ENCODE data around the gene RUNX3.

The RUNX3 gene

DNA sequence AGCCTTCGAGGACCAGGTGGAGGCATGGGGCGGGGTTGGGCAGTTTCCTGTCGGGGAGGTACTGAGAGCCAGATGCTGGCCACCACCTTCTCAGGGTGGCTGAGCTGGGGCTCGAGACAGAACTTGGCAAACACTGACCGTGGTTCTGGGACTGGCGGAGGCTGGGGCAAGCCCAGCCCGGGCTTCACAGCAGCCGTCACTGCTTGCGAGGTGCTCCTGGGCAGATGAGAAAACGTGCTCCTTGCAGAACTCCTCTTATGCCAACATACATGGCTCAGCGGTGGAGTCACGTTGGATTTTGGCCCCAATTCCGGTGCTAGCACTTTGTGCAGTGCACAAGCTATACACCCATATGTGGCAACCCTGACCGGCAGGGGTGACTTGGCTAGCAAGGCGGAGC lies 69.2 kb downstream of the RUNX3 start:
- no peak for DNase-seq

DNA sequence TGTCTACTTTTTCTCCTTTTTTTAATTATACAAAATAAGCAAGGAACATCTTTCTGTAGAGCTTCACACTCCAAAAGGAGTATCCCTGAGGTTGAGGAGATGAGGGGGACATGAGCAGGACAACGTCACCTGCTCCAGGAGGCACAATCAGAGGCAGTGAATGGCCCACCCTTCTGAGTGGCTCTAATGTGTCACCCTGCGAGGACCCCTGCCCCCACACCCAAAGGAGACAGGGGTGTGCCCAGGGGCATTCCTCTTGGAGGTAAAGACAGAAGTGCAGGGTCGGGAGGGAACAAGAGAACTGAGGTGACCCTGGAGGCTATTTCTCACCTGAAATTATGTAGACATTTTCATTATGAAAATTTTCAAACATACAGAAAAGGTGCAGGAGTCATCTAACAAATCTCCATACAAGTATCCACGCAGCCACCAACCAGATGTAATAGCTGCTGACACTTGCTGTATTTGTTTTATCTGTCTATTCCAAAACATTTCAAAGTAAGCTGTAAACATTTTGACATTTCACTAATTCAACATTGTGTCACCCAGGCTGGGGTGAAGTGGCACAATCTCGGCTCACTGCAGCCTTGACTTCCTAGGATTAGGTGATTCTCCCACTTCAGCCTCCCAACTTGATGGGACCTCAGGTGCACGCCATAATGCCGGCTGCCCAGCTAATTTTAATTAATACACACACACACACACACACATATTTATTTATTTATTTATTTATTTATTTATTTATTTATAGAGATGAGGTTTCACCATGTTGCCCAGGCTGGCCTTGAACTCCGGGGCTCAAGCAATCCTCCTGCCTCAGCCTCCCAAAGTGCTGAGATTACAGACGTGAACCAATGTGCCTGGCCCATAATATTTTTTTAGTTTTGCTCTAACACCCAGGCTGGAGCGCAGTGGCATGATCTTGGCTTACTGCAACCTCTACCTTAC lies 70.7 kb downstream of the RUNX3 start:
- DNase-seq: no peak

DNA sequence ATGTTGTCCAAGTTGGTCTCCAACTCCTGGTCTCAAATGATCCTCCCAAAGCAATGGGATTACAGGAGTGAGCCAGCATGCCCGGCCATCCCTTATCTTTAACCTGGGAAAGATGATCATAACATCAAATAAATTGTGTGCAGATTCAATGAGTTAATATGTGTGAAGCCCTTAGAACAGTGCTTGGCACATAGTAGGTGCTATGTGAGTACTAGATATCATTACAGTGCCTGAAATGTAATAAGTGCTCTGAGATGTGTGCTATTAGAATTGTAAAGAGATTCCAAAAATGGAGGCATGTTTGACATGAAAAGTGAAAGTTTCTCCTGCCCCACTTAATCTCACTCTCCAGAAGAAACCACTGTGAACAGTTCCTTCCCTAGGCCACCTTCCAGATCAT lies 71.8 kb downstream of the RUNX3 start:
- DNase-seq: no peak

DNA sequence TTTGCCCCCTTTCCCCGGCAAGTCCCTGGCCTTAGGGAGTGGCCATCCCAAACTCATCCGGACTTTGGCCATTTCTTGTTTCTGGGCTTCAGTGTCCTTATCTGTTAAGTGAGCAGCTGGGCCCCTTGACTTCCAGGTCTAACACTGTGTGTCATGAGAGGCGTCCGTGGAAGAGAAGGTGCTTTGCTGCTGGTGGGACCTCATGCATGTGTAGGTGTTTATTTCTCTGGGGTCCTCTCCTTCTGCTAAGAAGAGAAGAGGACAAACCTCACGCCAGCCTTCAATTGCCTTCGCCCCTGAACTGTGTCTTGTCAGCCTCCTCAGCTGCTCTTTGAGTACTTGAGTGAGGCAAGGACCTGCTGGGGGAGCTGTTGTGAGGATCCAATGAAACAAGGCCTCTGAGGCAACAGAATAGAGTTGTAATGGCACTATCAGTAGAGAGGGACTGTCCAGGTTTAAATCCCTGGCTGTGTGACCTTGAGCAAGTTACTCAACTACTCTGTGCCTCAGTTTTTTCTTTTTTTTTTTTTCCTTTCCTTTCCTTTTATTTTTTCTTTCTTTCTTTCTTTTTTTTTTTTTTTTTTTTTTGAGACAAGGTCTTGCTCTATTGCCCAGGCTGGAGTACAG lies 72.5 kb downstream of the RUNX3 start:
- peak; percentile 12 for DNase-seq

DNA sequence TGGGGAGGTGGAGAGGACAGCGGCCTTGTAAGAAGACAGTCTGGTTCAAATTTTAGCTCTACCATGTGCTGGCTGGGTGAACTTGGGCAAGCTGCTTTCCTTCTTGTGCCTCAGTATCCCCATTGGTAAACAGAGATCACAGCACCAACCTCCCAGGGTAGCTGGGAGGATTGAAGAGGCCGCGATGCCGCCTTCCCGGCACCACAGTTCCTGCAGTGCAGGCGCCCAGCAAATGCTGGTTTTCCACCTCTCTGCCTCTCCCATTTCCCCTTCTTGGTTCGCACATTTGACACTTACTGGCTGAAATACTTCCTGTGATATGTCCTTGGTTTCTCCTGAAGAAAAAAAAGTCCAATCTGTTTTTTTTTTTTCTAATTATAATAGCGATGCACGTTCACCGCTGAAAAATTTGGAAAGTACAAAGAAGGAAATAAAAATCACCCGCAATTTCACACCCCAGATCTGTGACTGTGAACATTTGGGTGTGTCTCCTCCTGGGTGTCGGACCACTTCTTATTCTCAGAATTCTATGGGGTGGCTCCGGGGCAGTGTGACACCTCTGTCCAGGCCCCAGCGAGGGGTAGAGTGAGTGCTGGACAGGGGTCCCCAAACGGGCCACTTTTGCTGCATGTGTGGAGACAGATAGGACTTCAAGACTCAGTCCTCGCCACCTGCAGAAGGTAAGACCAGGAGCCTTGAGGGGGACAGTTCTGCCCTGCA lies 73.1 kb downstream of the RUNX3 start:
- DNase-seq: no peak

DNA sequence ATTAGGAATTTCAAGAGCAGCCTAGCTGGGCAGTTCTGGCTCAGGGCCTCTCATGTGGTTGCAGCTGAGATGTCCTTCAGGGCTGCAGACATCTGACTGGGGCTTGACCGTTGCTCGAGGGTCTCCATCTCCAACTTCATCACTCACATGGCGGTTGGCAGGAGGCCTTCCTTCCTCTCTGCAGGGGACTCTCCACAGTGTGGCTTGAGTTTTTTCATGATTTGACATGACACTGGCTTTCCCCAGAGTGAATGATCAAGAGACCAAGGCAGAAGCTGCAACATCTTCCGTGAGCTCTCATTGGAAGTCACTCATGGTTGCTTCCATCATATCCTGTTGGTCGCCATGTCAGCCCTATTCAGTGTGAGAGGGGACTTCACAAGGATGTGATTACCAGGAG lies 74.6 kb downstream of the RUNX3 start:
- DNase-seq: no peak

DNA sequence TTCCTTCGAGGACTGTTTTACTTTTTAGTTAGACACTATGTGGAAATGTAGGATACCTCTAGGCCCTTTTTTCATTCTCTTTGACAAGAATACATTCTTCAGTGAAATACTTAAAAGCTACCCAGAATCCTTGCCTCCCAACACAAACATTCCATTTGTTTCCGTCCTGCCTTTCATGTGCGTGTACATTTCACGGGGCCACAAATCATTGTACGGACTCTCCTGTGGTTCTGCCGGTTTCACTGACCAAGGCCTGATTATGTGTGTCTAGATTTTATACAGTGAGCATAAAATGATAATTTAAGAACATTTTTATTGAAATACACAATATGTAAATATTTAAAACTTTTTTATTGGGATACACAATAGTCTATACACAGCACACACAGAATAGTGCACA lies 76.4 kb downstream of the RUNX3 start:
- DNase-seq: no peak

DNA sequence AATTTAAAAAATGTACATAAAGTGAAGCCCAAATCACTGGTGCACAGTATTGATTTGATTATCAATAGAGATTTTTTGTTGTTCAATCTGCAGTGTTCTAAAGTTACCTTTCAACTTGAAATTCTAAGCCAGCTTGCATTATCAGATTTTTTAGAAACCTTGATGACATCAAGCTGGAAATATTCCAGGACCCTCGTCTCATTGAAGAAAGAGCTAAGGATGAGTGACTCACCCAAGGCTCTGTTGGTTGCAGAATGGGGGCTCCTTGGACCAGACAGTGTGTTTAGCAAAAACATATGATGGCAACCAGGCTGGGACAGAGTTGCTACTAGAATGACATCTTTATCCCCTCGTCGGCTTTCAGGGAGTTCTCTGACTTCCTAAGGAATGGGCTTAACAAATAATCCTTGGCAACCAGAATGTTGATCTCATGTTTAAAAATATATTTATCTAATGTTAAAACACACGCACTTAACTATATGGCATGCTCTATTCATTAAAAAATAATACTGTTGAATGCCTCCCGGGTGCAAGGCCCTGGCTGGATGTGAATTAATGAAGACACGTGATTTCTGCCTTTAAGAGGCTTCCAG lies 79.7 kb downstream of the RUNX3 start:
- DNase-seq: no peak

DNA sequence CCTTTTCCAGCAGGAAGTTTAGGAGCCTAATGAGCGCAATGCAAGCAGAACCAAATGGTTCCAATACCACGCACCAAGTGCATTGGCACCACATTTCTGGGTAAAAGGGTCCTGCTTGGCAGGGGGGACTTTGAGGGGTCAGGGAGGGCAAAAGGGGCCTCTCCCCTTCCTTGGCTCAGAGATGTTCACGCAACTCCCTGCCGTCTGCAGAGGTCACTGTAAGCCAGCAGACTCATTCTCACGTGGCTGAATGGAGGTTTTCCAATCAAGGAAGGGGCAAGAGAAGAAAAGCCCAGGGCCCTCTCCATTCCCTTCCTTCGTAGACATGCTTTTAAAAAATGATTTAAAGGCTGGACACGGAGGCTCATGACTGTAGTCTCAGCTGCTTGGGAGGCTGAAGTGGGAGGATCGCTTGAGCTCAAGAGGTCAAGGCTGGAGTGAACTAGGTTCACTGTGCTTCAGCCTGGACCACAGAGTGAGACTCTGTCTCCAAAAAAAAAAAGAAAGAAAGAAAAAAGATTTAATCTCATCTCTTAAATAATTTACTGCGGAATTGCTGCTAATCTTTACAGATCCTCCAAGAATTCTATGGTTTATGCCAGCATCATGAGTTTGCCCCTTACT lies 80.3 kb downstream of the RUNX3 start:
- DNase-seq: peak; percentile 48

Measured in DMS53 (cell line).